Sigmoid colon (tissue), 4 donors: ENCODE measurements around the gene SBF2.

Experiments
- POLR2AphosphoS5 ChIP-seq, 4 donors: sonication (generic); formaldehyde crosslinking; IDR thresholded peaks; one replicate each; pipeline ENCODE4 v1.6.1; 2017; ENCODE audit warnings: antibody characterized with exemption in 4 of 4
- TF ChIP-seq, protein P1 (sequence below), 4 experiments: fragments of 450-650 bp in 3 of 4; fragments of 200-600 bp in 1 of 4; IDR thresholded peaks; one replicate each; pipeline ENCODE4 v1.5.1; 2016 to 2019; ENCODE audit warnings: antibody characterized with exemption in 4 of 4, mild to moderate bottlenecking in 3 of 4, moderate library complexity in 2 of 4

- TF ChIP-seq POLR2AphosphoS5 (IDR thresholded peaks at IDR 0.05) = peak in 1 of 4 donors; percentile 24
- TF ChIP-seq, protein P1, sequence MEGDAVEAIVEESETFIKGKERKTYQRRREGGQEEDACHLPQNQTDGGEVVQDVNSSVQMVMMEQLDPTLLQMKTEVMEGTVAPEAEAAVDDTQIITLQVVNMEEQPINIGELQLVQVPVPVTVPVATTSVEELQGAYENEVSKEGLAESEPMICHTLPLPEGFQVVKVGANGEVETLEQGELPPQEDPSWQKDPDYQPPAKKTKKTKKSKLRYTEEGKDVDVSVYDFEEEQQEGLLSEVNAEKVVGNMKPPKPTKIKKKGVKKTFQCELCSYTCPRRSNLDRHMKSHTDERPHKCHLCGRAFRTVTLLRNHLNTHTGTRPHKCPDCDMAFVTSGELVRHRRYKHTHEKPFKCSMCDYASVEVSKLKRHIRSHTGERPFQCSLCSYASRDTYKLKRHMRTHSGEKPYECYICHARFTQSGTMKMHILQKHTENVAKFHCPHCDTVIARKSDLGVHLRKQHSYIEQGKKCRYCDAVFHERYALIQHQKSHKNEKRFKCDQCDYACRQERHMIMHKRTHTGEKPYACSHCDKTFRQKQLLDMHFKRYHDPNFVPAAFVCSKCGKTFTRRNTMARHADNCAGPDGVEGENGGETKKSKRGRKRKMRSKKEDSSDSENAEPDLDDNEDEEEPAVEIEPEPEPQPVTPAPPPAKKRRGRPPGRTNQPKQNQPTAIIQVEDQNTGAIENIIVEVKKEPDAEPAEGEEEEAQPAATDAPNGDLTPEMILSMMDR (IDR thresholded peaks at IDR 0.05) = no peak
Observed at GRCh38 chr11:10225553-10225952, 68.5 kb downstream of the SBF2 start.
